ENCODE data around the gene A1BG. TPM values are rescaled to one million over a fixed set of nuclear protein-coding genes. Genes with fewer than 3 reads are reported as not detected.

A1BG gene
- total RNA-seq, 1 experiment from 2014 or later = 1.2 TPM

DNA sequence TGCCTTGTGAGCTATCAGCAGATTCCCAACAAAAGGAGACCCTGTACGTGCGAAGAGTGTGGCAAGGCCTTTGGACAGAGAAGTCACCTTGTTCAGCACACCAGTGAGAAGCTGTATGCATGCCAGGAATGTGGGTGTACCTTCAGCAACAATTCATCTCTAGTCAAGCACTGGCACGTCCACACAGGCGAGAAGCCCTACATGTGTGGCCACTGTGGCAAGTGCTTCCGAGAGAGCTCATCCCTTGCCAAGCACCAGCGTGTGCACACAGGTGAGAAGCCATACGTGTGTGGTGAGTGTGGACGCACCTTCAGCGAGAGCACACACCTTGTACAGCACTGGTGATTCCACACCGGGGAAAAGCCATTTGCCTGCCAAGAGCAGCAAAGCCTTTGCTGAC lies 34.1 kb downstream of the A1BG start:
- Histone ChIP-seq H3K9me3 (ENCODE audit: control insufficient read depth in 1 of 2, insufficient read depth in 1 of 2, low read depth in 1 of 2, low read length in 2 of 2) (no peaks in the 10 kb centered on the region), H3K79me2 (ENCODE audit: insufficient read depth, low read length) (no peaks in the 10 kb centered on the region), H3K4me2 (ENCODE audit: low read length) (no peak overlapping the region), H3K9me2 (ENCODE audit: insufficient read depth) (no peaks in the 10 kb centered on the region), H2AFZ (ENCODE audit: low read depth, low read length, poor library complexity, severe bottlenecking) (no peak overlapping the region), H3K4me1 (ENCODE audit: control insufficient read depth in 1 of 2, insufficient read depth in 2 of 2, low read length in 2 of 2) (no peaks in the 10 kb centered on the region), H3K4me3 (replicated peaks in 1 of 2; ENCODE audit: low read depth in 1 of 2, low read length in 2 of 2) (no peak overlapping the region), H3K27ac (ENCODE audit: low read depth, low read length) (no peak overlapping the region), H3K27me3 (ENCODE audit: insufficient read depth, low read length) (no peaks in the 10 kb centered on the region), H4K20me1 (ENCODE audit: insufficient read depth) (no peaks in the 10 kb centered on the region; the same call in 1 of the 2 replicates), H3K36me3 (ENCODE audit: control insufficient read depth in 1 of 2, insufficient read depth in 2 of 2, low read length in 2 of 2) (peaks cover 3 to 7% of the 10 kb centered on the region in 2 experiments; a peak in 2 of 4 replicates), H3K9ac (ENCODE audit: low read length) (no peak overlapping the region)
- ATAC-seq (no peak), DNase-seq (ENCODE audit: low read depth, low spot score) (no peak)
- POLR2A ChIA-PET = no interaction called here
- BruUV-seq (replicated peaks) = no TSS peak
- intact Hi-C loops (cut with micrococcal nuclease) = no loop called here
- no peak for TF ChIP-seq POLR2A (IDR thresholded peaks at IDR 0.05; ENCODE audit: borderline replicate concordance, extremely low read depth, insufficient read depth, insufficient read length)
- TF ChIP-seq, protein P1, sequence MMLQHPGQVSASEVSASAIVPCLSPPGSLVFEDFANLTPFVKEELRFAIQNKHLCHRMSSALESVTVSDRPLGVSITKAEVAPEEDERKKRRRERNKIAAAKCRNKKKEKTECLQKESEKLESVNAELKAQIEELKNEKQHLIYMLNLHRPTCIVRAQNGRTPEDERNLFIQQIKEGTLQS (IDR thresholded peaks at IDR 0.05) = no peak
- no peak for TF ChIP-seq SP1 (IDR thresholded peaks at IDR 0.05; ENCODE audit: low read depth)
- no peak for TF ChIP-seq ZFX (IDR thresholded peaks at IDR 0.05)
- TF ChIP-seq POLR2AphosphoS5 (IDR thresholded peaks at IDR 0.05; ENCODE audit: low read depth, low read length) = no peak
- TF ChIP-seq ZNF274 (IDR thresholded peaks at IDR 0.05; ENCODE audit: low read depth, low read length) = no peak
- TF ChIP-seq EZH2 (IDR thresholded peaks at IDR 0.05) = no peak
- TF ChIP-seq YY1 (IDR thresholded peaks at IDR 0.05; ENCODE audit: extremely low read depth, insufficient replicate concordance, low read depth, low read length) = no peak
- TF ChIP-seq, protein P2, sequence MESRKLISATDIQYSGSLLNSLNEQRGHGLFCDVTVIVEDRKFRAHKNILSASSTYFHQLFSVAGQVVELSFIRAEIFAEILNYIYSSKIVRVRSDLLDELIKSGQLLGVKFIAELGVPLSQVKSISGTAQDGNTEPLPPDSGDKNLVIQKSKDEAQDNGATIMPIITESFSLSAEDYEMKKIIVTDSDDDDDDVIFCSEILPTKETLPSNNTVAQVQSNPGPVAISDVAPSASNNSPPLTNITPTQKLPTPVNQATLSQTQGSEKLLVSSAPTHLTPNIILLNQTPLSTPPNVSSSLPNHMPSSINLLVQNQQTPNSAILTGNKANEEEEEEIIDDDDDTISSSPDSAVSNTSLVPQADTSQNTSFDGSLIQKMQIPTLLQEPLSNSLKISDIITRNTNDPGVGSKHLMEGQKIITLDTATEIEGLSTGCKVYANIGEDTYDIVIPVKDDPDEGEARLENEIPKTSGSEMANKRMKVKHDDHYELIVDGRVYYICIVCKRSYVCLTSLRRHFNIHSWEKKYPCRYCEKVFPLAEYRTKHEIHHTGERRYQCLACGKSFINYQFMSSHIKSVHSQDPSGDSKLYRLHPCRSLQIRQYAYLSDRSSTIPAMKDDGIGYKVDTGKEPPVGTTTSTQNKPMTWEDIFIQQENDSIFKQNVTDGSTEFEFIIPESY (IDR thresholded peaks at IDR 0.05; ENCODE audit: extremely low read depth, insufficient replicate concordance, low read length) = no peak
- TF ChIP-seq CEBPB (IDR thresholded peaks at IDR 0.05; ENCODE audit: low read depth) = no peak
- TF ChIP-seq SIN3A (IDR thresholded peaks at IDR 0.05; ENCODE audit: low read depth) = no peak
- CTCF ChIA-PET = no interaction called here
- RAD21 ChIA-PET (ENCODE audit: low non-redundant PET in 1 of 2, low total read pairs in 2 of 2, uncharacterized antibody in 2 of 2, unreplicated experiment in 2 of 2) = no interaction called here
